ENCODE results near the gene F12. TPM values are rescaled to one million over a fixed set of nuclear protein-coding genes. Genes with fewer than 3 reads are reported as not detected.

Gene F12
- total RNA-seq, 1 donor from 2014 or later, result 0.51 TPM

DNA sequence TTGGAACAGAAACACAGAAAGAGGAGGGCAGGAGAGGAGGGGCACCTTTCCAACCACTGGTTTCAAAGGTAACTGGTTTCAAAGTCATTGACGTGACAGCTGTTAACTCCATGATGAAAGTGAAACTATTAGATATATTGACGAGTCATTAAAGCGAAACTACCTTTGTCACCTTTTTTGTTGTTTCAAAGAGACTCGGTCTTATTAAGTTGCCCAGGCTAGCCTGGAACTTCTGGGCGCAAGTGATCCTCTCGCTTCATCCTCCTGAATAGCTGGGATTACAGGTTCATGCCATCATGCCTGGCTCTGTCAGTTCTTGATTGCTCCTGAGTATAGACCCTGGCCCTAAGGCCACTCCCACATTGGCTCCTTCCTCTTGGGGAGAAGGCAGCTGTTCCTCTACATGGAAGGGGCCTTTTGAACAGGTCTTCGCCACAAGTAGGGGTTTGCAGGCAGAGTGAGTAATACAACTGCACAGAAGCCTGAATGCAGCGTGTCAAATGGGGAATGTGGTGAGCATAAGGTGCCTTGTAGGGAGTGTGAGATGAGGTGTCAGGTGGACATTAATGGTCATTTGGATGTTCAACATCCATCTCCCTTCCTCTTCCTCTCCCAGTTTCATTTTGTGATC, 3.4 kb upstream of the F12 start:
- DNase-seq, result no peak

DNA sequence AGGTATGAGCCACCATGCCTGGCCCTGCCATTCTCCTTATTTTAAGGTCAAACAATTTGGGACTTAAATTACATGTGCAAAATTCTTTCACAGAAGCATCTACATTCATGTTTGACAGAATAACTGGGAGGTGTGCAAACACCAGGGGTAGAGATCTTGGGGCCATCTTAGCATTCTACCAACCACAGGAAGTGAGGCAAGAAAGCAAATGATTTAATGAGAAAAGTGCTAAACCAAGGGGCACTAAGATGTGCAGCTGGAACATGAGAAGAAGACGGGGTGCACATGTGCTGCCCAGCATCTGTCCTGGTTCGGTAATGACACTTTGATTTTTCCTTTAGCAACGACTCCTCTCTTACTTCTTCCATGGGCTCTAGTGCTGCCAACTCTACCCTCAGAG, 1.2 kb upstream of the F12 start:
- no peak for DNase-seq

DNA sequence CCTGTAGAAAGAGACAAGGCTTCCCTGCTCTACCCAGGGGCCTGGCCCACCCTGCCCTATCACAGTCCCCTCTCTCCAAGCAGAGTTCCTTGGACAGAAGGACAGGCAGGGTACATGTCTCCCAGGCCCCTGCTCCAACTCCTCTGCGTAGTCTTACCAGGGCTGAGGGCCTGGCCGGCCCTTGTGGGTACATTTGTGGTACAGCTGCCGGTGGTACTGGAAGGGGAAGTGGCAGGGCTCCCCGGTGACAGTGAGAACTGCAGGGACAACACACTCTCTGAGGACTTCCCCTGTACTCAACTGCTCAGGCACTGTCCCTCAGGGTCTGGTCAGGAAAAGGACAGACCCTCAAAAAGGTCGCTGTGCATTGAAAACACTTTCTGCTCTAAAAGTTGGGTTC, 3.6 kb downstream of the F12 start:
- DNase-seq, result no peak

DNA sequence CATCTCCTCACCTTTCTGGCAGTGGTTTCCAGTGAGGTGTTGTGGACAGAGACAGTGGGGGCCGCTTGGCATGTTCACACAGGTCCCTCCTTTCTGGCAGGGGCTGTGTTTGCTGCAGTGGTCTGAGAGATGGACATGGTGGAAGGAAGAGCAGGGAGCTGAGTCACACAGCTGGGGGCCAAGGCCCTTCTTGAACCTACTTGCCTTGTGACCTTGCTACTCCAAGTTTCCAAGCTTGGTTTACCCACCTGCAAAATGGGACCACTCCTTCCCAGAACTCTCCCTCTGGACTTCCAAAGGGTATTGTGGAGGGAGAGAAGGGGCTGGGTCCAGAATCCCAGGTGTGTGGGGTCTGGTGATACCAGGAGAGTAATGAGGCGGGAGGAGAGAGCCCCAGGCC, 4.1 kb downstream of the F12 start:
- DNase-seq, result no peak

DNA sequence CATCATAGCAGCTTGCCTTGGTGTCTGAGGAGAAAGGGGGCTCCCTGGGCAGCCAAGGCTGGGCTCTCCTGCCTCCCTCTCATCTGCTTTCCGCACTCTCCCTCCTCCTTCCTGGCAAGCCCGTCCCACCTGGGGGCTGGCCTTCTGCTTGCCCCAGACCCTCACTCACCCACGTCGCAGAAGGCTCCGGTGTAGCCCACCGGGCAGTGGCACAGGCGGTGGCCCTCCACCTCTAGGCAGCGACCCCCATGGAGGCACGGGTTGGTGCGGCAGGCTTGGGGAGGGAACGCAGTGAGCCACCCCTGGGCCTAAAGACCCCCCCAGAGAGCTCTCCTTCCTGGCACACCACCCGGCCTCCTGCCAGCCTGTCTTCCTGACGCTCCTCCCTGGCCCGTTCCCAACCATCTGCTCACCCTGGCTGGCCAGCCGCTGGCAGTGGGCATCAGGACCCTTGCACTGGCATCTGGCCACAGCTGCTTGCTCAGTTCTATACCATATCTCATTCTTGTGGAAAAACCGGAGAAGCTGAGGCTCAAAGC, 4.7 kb downstream of the F12 start:
- DNase-seq, result peak; percentile 73

DNA sequence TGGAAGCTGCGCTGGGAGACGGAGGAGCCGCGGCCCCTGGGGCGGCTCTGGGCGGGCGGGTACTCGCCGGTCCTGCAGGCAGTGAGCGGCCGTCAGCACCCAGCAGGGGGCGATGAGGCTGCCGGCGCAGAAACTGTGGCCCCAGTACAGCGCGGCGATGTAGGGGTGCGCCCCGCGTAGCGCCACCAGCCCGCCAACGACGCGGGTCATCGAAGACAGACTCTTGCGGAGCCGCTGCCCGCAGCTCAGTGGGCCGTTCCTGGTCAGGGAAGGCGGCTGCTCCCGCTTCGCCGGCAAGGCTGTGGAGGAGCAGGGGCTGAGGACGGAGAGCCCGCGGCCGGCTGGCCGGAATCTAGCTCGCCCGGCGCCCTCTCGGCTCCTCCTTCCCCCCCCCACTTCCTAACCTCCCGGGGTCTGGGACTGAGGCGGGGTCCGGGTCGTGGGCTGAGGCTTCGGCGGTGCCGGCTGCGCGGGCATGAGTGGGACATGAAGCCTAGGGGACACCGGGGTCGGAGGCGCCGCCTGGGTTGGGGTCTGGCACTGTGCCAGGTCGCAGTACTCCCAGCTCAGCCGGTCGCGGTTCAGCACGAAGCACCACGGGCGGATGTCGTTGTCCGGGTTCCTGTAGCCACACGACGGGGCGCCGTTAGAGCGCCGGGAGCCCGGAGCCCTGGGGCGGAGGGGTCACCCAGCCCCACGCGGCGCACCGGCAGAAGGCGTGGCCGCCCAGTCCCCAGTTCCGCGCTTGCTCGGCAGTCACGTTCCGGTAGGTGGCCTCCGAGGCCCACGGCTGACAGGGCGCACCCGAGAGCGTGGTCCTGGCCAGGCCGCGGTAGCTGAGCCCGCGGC, 5.3 kb downstream of the F12 start:
- peak; percentile 85 for DNase-seq

DNA sequence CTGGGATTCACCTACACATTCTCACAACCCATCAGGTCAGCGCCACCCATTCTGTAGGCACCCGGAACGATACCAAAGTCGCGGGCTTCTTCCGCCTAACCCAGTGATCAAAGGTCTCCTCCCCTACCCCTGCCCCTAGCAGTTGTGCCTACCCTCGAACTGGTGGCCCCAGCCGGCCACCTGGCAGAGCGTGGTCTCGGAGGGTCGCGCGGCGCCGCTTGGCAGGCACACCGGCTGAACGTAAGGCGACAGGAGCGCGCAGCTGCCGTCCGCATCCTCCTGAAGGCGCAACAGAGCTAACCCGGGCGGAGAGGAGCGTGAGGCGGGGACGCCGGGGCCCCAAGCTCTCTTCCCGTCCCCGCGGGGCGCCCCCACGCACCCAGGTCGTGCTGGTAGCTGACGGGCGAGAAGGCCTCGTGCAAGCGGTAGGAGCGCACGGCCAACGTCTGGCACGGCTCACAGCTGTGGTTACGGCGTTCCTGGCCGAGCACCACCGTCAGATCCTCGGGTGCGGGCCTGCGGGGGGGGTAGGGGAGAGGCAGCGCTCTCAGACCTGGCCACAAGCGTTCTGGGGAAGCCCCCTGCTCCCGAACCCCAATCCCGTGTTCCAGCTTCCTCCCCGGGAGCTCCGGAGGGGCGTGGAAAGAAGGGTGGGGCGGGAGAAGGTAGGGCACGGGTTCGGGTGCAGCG, 6.1 kb downstream of the F12 start:
- no peak for DNase-seq

DNA sequence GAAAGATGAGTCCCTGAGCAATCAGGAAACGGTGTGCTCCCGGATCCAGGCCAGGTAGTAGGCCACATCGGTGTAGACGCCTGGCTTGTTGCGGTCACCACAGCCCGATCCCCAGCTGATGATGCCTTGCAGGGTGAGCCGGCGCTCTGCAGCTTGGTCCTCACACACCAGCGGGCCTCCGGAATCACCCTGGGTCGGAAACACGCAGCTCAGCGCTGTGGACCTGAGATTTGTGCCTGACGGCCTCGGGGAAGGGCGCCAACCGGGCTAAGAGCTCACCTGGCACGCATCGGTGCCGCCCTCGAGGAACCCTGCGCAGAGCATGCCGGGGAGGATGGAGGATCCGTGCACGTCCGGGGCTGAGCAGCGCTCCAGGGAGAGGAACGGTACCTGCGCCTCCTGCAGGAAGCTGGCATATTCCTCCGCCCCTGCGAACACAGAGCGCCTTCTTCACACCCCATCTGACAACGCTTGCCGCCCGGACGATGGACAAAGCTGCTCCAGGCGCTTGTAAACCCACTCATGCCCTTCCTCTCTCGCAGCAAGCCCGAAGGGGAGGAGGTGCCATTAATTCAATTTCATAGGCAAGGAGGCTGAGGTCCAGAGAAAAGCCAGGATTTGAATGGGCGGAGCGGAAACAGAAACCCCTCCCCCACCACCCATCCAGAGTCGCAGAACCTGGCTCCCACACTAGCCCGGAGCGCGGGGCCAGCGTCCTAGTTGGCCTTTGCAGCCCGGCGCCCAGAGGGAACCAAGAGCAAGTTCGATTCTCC, 6.9 kb downstream of the F12 start:
- DNase-seq, result peak; percentile 65

DNA sequence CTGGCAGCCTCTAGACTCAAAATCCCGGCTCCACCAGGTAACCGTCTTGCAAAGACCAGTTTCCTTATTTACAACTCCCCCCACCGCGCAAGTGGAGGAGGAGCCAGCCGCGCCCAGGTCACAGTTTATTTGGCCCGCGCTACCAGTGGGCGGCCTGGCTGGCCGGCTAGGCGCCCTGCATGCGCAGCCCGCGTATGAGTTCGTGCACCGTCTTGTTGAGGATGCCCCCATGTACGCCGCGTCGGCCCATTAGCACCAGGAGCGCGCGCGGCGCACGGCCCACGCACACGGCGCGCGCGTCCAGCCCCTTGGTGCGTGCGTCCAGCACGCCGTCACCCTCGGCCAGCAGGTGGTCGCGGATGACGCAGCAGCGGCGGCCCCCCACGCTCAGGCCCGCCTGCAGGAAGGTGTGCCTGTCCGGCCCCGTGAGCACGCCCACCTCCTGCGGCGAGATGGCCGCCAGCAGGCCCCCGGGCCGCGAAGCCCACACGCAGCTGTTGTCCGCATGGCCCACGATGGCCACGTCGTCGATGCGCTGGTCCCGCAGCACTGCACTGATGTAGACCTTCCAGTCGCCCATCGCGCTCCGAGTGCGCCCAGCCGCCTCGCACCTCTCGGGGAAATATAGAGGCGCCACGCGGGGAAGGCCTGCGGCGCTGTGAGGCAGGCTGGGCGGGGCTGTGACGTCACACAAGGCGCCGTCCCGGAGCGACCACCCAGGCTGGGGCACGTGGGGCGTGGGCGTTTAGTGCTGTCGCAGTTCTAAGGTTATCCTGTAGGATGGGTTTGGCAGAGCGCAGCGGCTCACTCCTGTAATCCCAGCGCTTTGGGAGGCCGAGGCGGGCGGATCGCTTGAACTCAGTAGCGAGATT, 9.1 kb downstream of the F12 start, which contains the start of gene PFN3:
Gene PFN3 (minus strand): TSS at position 665 of the 872 bp plus-strand sequence. CDS start 85 bp downstream, at position 580.
- peak; percentile 68 for DNase-seq

DNA sequence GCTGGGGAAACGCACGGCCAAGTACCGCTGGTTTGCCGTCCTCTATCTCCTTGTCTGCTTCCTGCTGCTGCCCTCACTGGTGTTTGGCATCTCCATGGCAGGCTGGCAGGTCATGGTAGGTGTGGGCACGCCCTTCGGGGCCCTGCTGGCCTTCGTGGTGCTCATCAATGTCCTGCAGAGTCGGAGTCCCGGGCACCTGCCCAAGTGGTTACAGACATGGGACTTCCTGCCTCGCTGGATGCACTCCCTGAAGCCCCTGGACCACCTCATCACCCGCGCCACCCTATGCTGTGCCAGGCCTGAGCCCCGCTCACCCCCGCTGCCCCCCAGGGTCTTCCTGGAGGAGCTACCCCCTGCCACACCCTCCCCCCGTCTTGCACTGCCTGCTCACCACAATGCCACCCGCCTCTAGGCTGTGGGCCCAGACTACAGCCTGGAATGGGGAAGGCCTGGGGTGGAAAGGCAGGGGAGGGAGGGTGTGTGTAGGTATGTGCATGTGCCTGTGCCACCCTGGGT, 11.4 kb downstream of the F12 start:
- DNase-seq, result no peak

DNA sequence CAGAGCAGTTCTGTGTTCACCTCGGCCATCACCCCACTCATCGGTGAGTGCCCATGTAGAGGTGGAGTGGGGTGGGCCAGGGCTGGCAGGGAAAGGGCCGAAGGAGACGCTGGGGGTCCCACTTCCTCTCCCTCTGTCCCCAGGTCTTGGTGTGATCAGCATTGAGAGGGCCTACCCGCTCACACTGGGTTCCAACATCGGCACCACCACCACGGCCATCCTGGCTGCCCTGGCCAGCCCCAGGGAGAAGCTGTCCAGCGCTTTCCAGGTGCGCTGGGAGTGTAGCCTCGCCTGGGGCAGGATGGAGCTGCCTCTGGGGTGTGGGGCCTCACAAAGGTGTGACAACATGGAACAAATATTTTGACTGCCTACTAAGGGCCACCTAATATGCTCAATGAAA, 12.6 kb downstream of the F12 start:
- DNase-seq, result no peak

DNA sequence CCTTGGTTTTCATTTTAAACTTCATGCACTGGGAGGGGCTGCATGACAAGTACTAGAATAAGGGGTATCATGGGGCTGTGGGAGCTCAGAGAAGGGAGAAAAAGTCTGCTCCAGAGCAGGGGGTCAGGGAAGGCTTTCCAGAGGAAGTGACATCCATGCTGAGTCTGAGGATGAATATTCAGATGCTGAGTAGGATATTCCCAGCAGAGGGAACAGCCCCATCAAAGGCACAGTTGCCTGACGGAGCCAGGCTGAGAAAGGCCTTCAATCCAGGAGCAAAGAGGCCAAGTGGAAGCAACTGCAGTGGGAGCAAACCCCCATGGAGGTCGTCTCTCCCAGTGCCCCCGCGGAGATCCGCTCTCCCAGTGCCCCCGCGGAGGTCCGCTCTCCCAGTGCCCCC, 13.3 kb downstream of the F12 start:
- DNase-seq, result no peak

DNA sequence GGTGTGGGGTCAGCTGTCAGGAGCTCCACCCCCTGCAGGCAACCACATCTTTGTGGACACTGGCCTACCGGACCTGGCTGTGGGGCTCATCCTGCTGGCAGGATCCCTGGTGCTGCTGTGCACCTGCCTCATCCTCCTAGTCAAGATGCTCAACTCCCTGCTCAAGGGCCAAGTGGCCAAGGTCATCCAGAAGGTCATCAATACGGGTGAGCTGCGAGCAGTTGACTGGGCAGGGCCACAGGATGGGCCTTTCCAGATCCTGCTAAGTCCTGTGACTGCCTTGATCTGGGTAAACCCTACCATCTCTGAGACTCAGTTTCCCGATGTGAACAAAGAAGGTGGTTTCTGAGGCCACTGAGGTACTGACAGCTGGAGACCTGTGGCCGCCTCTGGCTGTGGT, 15.4 kb downstream of the F12 start:
- no peak for DNase-seq

DNA sequence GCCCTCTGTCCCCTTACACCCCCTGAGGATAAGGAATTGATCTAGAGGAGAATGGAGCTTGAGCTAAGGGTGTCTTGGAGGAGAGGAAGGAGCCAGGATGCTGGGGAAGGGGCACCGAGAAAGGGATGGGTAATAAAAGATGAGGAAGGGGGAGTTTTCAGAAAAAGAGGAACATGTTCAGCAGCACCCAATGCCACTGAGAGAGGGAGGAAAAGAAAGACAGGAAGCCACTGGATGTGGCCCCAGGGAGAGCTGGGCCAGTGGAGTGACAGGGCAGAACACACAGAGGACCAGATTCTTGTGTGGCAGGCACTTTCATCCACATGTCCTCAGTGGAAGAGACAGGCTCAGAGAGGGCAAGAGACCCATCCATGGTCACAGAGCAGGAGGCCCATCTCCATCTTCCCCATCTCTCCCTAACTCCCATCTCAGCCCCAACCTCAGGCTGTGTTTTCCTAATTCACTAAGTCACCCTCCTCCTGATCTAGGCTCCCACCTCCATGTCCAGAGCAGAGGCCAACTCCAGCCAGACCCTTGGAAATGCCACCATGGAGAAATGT, 16.1 kb downstream of the F12 start:
- no peak for DNase-seq

DNA sequence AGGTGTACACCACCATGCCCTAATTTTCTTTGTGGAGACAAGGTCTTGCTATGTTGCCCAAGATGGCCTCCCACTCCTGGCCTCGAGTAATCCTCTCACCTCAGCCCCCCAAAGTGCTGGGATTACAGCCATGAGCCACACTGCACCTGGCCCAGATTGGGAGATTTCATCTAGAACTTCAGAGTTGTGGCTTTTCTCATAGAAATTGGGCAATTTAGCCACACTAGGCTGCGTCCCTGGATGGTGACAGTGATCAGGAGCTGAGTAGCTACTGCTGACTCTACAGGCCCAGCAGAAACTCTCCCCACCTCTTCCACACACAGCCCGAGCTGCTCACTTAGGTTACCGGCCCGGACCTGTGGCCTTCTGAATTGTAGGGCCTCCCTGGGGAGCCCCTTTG, 16.6 kb downstream of the F12 start:
- no peak for DNase-seq

DNA sequence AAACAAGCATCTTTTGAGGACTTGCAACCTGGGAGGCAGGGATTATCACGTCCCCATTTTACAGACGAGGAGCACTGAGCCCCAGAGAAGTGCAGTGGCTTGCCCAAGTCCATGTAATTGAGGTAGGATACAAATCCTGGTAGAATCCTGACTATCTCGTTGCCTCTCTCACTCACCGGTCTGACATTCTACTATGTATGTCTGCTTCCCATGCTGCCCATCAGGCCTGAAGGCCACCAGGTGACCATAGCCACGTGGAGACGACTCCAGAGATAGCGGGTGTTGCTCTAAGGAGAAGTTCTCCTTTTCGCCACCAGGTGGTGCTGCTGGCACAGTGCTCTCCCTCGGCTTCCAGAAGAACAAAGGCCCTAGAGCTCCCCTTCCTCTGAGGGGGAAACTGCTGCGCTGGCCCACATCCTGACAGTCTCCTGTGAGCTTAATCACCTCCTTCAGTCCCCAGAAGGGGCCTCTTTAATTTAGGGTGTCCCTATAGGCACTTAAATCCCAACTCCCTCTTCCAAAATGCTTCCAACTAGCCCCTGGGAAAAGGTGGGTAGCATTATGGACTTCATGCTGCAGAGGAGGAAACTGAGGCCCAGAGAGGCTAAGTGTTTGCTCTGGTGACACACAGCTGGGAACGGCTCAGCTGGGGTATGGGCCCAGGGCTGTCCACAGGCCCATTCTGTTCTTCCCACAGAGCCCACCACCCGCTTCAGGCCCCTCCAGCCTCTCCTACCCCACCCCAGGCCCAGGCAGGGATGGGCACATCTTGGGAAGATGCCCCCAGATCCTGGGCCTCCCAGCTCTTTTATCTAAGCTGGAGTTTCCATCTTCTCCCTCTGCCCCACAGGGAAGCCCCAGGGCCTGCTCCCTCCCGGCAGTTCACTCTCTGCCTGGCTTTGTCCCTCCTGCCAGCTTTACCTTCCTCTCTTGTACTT, 18.7 kb downstream of the F12 start:
- peak; percentile 94 for DNase-seq

DNA sequence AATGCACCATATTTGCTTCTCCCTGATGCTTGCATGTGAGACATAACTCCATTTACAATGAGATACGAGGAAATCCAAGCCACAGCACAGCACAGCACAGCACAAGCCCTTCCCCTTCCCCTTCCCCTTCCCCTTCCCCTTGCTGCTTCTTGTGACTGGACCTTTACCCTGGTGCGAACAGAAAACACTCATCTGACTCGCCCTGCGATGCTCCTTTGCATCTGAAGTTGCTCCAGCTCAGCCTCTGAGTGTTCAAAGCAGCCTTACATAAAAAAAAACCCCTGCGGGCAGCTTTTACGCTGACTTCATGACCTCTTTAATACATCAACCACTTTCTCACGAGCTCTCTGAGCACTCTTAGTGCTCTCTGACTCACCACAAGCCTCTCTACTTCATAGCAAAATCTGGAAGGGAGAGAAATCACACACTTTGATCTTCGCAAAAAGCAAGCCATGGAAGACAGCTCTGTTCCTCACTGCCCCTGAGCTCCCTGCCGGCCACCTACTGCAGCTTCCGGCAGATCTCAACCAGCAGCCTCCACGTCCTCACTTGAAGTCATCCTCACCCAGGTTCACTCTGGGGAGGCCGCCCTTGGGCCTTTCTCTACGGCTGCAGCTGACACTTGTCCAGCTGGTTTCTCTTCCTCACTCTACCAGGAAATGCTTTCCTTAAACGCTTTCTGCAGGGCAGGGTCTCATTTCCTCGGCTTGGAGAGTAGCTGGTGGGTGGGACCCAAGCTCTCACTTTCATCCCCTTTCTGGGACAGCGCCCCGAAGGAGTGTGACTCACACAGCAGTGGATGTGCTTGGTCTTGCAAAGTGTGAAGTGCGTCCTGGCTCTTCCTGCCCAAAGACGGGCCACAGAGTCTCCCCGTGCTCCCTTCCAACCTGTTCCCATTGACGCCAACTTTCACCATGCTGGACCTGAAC, 19.9 kb downstream of the F12 start:
- DNase-seq, result peak; percentile 66

DNA sequence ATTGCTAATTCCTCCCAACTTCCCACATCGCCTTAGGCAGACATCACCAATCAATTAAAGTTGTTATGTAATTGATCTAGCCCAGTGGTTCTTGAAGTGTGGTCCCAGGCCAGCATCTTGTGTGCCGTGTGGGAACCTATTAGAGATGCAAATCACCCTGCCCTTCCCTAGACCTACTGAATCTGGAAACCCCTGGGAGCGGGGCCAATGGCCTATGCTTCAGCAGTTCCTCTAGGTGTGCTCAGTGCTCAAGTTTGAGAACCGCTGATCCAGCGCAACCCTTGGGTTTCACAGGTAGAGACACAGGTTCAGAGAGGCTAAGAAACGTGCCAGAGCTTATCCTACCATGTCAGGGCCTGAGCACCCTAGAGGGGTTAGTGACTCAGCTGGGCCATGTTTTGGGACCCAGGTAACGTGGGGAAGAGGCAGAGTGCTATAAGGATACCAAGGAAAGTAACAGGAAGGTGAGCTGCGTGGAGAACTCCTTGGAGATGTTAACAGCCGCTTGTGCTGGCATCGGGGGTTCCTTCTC, 20.8 kb downstream of the F12 start:
- no peak for DNase-seq
